OCI-M1 (cell line): ENCODE measurements around the gene CACNB2.

Experiments
- DNase-seq: peaks from one replicate; lab custom pipeline; 2025; lab: John Stamatoyannopoulos, UW

The CACNB2 gene

DNA sequence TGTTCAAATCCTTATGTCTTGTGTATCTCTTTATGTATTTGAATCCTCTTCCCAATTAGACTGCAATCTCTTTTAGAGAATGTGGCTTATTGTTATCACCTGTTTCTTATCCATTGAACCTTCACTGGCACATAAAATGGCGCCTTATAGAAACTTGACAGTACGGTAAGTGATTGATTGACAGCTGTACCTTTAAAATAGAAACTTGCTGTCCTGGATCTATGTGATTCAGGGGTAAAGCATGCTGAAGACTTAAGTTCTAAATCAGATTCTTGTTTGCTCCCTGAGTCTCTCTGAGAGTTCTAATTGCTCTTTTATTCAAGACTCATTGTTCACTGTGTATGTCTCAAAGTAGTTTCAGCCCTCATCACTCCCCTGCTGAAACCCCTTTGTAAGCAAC is 91.3 kb downstream of the CACNB2 start:
- no peak for DNase-seq

DNA sequence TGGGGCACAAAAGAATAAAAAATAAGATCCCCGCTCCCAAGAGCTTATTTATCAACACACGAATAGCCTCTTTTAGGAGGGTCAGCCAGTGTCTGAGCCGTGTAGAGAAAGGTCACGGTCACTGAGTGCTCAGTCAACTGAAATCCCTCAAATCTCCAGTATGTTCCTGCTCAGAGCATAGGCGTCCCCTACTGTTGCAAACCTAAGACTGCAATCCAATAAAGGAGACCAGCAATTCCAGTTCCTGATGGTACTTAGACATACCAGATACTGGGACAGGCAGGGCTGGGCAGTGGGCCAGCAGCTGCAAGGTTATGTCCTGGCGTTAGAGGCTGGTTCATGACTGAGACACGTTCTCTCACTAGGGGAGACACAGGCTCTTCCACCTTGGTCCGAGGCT is 93.6 kb downstream of the CACNB2 start:
- DNase-seq, result peak; percentile 12

DNA sequence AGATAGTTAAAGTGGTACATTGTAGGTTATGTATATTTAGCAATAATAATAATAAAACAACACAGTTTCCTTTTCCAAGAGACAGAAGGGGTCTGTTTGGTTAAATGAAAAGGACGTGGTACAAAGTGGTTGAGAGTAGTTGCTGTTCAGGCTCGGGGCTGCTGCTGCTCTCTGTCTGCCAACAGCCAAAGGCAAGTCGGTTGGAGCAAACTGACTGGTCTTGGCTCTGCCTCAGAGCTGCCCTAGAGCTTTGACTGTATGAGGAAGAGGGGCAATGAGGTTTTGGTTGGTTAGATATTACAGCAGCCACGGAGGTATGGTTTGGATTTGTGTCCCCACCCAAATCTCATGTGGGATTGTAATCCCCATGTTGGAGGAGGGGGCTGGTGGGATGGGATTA is 95.3 kb downstream of the CACNB2 start:
- DNase-seq, result no peak

DNA sequence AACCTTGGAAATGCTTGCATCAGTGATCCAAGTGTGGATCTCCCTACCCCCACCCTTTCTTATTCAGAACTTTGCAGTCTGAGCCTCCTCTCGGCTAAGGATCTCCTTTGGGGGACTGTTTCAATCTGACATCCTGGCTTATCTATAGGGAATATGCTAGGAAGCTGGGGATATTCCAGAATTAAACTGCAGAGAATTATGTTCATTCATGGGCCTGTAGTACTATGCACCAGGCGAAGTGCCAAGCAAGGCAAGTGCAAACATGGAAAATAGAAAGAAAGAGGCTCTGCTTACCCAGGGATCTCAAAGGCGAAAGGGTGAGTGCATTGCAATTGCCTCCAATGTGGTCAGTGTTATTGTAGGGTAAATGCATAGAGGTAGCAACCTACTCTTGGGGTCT is 96.5 kb downstream of the CACNB2 start:
- DNase-seq, result no peak

DNA sequence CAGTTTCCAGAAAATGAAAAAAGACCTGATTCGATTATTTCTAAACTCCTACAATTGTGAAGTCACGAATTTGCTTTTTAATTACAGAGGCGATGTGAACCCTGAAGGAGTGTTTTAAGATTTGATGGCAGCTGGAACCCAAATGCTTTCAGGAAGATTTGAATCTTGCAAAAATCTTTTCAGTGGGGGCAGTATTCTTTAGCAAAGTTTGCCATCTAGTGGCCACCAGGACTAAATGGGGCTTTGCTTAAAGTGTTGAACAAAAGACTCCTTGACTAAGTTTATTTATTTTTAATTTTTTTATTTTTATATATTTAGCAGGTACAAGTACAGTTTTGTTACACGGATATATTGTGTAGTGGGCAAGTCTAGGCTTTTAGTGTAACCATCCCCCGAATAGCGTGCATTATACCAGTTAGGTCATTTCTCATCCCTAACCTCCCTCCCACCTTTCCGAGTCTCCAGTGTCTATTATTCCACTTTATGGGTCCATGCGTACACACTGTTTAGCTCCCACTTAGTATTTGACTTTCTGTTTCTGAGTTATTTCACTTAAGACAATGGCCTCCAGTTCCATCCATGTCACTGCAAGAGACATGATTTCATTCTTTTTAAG is 98.8 kb downstream of the CACNB2 start:
- peak; percentile 55 for DNase-seq

DNA sequence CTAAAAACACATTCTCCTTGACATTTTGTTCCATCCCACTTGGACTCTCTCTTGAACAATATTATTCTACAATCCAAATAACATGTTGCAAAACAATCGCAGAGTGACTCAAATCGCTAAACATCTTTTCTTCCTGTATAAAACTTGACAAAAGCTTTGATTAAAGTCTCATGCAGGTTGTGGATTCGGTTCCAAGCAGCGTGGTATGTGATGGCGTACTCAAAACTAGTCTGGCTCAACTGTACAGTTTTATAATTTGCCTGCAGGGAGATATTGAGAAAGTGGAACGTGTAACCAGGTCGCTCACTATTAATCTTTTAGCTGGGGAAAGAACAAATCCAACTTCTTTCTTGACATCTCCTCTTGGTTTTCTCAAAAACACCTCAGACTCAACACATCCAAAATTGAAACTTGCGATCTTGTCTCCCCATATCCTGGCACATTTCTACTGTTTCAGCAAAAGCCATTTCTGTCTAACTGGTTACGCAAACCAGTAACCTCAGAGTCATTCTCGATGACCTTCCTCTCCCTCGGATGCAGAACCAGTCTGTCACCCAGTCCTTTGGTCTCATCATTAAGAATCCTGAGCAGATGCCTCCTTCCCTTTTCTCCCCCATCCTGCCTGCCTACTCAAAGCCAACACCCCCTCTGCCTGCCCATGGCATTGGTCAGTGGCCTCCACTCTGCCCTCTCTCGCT is 100.1 kb downstream of the CACNB2 start:
- DNase-seq, result no peak

DNA sequence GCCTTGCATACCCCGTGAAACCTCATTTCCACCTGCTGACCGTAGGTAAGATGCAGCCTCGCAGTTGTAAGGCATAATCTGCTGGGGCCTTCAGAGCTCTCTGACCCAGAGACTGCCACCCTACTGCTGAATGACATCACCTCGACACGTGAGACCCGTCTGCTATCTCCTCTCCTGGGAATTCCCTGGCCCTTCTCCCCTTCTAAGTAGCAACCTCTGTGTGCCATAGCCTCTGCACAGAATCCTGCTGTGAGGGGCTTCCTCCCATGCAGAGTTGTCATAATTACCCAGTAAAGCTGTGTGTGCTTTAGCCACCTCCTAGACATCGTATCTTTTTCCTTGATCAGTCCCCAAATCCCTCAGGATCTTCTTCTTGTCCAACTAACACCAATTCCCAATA is 106.7 kb downstream of the CACNB2 start:
- no peak for DNase-seq

DNA sequence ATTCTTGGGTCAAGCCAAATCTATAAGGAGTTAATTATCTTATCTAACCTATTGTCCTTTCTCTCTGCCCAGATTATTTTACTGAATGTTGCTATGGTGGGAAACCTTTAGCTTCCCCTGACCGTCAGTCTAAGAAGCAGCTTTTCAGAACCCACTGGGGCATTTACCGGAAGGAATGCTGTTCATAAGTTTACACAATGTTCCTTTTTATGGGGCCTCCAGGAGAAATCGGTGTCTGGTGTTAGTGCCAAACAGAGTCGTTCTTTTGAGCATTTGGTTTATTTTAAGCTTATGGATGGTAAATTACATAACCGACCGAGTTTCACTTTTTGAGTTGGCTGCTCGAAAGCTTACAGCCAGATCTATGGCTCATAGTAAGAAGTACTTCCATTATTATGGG is 111.9 kb downstream of the CACNB2 start:
- no peak for DNase-seq

DNA sequence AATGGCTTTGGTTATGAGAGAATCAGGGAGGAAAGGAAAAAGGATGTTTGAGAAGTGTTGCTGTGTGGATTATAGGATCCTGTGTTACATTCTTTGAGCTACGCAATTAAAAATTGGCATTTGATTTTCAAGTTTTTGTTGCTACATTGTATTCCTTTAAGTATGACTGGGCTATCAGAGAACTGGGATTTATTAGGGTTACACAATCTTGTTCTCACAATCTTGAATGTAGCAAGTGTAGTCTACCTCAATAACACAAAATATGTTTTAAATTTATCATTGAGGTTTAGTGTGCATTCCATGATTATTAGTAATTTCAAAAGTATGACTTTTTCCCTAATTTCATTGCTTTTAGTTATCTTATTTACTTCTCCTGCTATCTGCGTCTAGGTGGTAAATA is 113.9 kb downstream of the CACNB2 start:
- no peak for DNase-seq

DNA sequence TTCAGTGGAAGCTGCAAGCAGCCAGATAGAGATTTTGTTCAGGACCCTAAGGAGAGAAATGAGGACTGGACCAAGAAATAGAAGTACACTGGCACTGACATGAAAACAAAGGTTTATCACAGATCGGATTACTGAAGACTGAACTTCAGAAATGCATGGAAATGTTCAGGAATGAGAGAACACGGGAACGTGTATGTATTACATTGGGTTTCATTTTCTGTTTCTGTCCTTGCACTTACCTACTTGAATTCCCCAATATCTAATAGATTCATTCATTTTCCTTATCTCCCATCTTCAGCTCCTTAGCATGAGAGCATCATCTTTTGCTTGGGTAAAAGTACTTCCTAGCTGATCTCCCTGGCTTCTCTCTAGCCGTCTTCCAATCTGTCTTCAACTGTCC is 114.5 kb downstream of the CACNB2 start:
- DNase-seq, result no peak

DNA sequence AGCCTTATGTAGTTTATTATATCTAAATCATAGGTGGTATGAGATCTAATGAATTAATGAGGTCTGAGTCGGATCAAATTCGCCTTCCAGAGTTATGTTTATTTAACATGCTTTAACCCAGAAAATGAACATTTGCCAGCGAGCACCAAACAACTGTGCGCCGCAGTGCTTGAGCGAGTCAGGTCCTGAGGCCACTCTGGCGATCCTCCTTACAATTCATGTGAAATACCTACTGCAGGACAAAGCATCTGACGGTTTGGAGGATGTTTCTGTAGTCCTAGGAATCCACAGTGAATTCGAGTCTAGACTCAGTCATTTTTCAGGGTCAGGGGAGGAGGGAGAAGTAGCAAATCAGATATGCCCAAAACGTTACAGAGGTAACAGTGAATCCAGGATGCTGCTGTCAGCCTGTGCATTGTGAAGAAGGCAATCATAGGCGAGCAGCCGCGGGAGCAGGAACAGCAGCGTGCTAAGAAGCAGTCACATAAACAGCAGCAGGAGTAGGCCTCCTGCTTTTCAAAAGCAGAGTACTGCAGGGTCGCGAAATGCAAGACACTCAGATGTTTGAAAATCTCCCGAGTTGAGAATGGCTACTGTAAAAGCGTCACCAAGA is 120.2 kb downstream of the CACNB2 start:
- DNase-seq, result no peak

DNA sequence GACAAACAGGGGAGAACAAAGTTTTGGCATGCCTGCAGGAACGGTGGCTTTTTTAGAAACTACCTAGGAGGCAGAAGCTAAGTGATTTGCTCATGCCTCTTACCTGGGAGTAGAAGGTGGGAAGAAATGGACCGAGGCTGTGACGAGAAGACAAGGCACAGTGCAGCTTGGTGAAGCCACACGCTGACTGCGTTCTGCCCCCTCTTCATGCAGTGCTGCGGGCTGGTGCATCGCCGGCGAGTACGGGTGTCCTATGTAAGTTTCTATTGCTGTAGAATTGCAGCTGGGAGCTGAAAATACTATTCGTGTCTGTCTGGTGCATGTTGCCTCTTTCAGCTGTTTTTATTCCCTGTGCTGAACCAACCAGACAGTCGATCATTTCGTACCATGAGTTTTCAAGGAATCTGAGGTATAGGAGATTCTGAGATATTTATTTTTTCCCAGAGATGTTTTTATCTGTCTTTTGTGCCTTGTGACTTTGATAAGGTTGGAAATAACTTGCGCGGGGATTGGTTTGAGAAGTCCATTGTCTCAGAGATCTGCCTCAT is 120.9 kb downstream of the CACNB2 start:
- DNase-seq, result no peak

DNA sequence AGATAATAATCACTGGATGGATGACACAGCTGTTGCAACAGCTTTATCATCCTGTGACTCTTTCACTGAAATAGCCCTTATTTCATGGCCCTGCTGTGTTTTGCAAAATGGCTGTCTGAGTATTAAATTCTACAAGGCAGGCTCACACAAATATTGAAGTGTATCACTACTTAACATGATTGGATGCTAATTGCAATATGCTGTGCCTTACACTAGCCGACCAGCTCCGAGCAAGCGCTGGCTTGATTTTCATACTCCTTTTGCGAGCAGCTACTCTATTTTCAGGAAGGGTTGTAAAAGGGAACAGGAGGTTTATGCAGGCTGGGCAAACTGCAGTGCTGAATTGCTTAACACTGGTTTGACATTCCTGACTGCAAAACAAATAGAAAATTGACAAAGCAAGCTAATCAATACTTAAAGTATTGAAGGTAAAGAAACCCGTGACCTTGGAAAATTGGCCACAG is 121.6 kb downstream of the CACNB2 start:
- DNase-seq, result peak; percentile 4

DNA sequence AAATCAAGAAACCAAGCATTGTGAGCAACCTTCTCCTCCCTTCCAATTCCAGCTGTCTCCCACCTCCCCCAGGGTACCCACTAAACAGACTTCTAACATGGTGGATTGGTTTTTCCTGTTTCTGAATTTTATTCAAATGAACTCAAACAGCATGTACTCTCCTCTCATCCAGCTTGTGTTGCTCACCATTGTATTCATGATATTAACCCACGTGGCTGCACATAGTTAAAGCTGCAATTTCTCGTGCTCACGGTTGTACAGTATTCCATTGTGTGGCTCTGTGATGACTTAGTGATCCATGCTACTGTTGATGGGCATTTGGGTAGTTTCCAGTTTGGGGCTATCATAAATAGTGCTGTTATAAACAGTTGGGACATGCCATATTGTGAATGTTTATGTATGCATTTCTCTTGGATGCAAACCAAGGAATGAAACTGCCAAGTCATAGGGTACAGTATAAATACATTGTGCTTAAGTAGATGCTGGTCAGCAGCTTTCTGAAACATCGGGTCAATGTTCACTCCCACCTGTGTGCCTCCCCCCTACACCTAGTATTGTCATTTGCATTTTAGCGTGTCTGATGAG is 124.3 kb downstream of the CACNB2 start:
- no peak for DNase-seq

DNA sequence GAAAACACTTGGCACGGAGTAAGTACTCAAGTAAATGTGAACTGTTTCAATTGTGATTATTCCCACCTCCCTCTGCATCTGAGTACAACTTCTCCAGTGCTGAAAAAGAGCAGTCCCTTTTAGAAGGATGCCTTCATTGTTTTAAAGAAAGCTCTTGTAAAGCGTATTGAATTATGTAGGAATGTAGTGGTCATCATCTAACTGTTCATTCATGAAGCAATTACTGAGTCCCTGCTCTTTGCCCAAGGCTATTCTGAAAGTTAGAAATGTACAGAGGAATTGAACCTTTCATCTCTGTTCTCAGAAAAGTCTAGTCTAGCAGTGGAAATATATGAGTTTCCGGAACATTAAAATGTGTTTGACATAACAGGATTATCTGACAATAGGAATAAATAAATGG is 127.8 kb downstream of the CACNB2 start:
- DNase-seq, result no peak

DNA sequence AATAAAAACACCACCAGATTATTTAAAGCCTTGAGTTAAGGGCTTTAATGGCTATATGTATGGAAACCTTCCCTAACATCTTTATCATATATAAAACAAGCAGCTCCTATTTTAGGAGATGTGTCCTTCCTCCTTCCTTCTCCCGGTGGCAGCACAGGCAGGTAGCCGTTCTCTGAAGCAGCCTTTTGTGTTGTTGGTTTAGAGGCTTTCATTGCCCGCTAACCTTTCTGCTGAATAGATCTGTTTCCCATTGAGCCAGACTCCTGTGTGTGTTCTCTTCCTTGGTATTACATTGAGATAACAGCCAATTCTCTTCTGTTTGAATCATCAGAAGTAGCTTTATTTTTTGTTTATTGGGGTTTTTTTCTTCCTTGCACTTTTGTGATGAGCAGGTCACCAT is 131.3 kb downstream of the CACNB2 start:
- DNase-seq, result no peak

DNA sequence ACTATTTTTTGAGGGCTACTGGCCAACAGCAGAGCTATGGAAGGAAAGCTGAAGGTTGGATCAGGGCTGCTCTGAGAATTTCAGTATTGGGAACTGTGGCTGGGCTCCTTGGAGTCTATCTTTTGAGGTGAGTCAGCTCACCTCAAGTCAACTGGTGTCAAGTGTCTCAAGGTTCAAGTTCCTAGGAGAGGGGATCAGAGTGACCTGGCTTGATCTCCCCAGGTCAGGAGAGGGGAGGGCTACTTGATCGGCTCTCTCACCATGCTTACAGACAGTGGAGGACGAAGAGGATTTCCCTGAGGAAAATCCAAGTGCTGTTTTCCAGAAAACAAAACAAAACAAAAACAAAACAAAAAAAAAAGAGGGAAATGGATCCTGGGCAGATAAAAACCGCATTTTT is 132.8 kb downstream of the CACNB2 start:
- DNase-seq, result no peak

DNA sequence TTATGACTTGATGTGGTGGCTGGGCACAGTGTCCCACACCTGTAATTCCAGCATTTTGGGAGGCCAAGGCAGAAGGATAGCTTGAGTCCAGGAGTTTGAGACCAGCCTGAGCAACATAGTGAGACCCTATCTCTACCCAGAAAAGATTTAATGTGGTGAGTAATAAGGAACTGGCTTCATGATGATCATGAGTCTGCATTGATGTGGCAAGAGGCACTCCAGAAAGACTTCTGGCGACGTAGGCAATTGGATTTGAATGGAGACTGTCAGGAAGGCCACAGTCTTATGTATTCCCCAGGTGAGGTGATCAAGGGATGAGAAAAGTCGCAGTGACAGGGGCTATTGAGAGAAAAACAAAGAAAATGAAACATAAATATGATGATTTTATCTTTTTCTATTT is 138.0 kb downstream of the CACNB2 start:
- no peak for DNase-seq

DNA sequence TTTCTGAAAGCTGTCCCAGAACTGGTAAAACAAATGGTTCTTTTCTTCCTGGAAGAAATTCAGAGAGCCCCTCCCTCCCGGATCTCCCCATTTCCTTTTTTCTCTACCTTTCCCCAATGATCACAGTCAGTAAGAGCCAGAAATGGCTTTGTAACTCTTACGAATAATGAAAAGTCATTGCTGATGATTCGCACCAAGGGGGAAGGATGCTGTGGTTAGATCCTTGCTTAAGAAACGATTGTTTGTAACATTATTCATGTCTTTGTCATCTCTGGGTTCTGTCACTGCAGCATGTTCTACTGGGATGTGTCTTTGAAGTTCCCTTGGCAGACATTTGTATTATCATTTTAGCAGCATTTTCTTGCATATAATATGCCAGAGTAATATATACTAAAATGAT is 138.9 kb downstream of the CACNB2 start:
- DNase-seq, result no peak

DNA sequence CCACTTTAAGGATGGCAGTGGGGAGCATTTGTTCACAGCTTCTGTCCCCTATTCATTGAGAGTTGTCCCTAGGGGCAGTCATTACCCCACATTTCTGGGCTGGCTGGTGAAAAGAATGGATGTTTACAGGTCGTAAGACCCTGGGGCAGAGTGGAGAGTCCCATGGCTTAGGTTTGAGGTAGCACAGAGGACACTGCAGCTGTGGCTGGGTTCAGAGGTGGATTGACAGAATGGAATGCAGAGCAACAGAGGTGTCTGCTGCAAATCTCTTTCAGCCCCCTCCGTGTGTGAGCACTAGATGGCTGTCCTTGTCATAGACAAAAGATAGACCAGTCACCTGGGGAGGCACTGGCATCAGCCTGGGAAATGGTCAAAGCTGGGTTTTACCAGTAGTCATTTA is 141.9 kb downstream of the CACNB2 start:
- DNase-seq, result no peak

DNA sequence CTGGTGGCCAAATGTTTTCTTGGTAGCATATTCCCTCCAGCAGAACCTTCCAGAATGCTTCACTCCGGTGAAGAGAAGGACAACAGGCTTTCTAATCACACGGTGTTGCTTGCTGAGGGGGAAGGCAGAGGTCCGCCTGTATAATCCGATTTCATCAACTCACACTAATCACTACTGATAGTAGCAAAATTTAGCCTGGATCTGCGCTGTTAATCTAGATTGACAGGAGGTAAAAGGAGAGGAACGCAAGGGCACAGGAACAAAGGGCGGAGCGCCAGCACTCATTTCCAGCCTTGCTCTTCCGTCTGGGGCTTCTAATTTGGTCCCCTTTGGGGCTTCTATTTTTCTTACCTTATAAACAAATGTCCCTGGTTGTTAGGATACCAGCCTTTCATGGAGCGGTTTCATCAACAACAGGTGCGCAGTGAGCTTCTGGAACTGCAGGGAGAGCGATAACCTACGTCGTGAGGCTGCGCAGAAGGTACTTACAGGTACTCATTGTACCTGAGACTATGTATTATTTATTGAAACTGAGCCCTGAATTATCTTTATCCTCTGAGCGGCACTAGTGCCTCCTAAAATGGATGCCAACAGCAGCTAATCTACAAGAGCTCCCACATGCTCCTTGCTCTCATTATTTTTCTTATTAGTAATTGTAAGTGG is 150.6 kb downstream of the CACNB2 start:
- DNase-seq, result no peak
